WTC11 (cell line): ENCODE measurements around the gene KLHL40. TPM values are rescaled to one million over a fixed set of nuclear protein-coding genes. Genes with fewer than 3 reads are reported as not detected.

Experiments
- ATAC-seq: fragments of 200-7000 bp; cut with Tn5 transposase; 2 replicates; pipeline ENCODE4 v1.10.0; 2021; ENCODE audit warnings: mild to moderate bottlenecking, moderate library complexity
- CTCF ChIA-PET: fragments of 300-600 bp; sonication (Branson Sonifier 250); formaldehyde crosslinking; loops from one replicate; lab custom pipeline; 2021; ENCODE audit warnings: antibody characterized with exemption; lab: Charles Lee
- POLR2A ChIA-PET: fragments of 350-600 bp; sonication (Branson Sonifier 250); formaldehyde crosslinking; loops from one replicate; lab custom pipeline; 2021; ENCODE audit warnings: antibody characterized with exemption; lab: Charles Lee
- DNase-seq: peaks from one replicate; pipeline ENCODE4 v3.0.0; 2021; ENCODE audit warnings: low spot score
- H3K27ac Mint-ChIP-seq: 2 replicates; pipeline ENCODE4 v1.8.0; 2021; ENCODE audit warnings: mixed read lengths
- H3K27me3 Mint-ChIP-seq: 2 replicates; pipeline ENCODE4 v1.8.0; 2021; ENCODE audit warnings: low read depth, mild to moderate bottlenecking, moderate library complexity, mixed read lengths
- H3K36me3 Mint-ChIP-seq: 2 replicates; pipeline ENCODE4 v1.8.0; 2021; ENCODE audit warnings: mixed read lengths
- H3K4me1 Mint-ChIP-seq: 2 replicates; pipeline ENCODE4 v1.8.0; 2022; ENCODE audit warnings: mixed read lengths
- H3K4me3 Mint-ChIP-seq: 2 replicates; pipeline ENCODE4 v1.8.0; 2021; ENCODE audit warnings: mild to moderate bottlenecking, moderate library complexity, mixed read lengths
- H3K9me3 Mint-ChIP-seq: 2 replicates; pipeline ENCODE4 v1.8.0; 2021; ENCODE audit warnings: mixed read lengths
- ATF1 ChIP-seq: sonication (generic); formaldehyde crosslinking; IDR thresholded peaks from 2 replicates; pipeline ENCODE4 v1.8.1; 2023; ENCODE audit warnings: mild to moderate bottlenecking, moderate library complexity, missing genetic modification reagents
- HMGA2 ChIP-seq: fragments of 250-450 bp; sonication (Bioruptor Pico); IDR thresholded peaks from 2 replicates; pipeline ENCODE4 v1.4.0; 2021; ENCODE audit warnings: mild to moderate bottlenecking, moderate library complexity
- JUN ChIP-seq: sonication (generic); formaldehyde crosslinking; IDR thresholded peaks from 2 replicates; pipeline ENCODE4 v1.8.0; 2023; ENCODE audit warnings: mild to moderate bottlenecking, missing genetic modification reagents
- MYBL2 ChIP-seq: sonication (generic); formaldehyde crosslinking; IDR thresholded peaks from 2 replicates; pipeline ENCODE4 v1.8.1; 2023; ENCODE audit warnings: mild to moderate bottlenecking, moderate library complexity, missing genetic modification reagents
- NFYB ChIP-seq: sonication (generic); formaldehyde crosslinking; conservative IDR thresholded peaks from 2 replicates; pipeline ENCODE4 v1.8.0; 2022; ENCODE audit warnings: low read depth, missing genetic modification reagents
- SP1 ChIP-seq: sonication (generic); formaldehyde crosslinking; conservative IDR thresholded peaks from 2 replicates; pipeline ENCODE4 v1.8.1; 2022; ENCODE audit warnings: missing genetic modification reagents
- ZNF219 ChIP-seq: sonication (generic); formaldehyde crosslinking; IDR thresholded peaks from 2 replicates; pipeline ENCODE4 v1.8.0; 2023; ENCODE audit warnings: missing genetic modification reagents, mild to moderate bottlenecking, borderline replicate concordance
- ZNF263 ChIP-seq: sonication (generic); formaldehyde crosslinking; IDR thresholded peaks from 2 replicates; pipeline ENCODE4 v1.8.1; 2022; ENCODE audit warnings: low read depth, mild to moderate bottlenecking, moderate library complexity, missing genetic modification reagents
- ZNF671 ChIP-seq: fragments of 250-450 bp; sonication (Bioruptor Pico); IDR thresholded peaks from 2 replicates; pipeline ENCODE4 v1.8.0; 2021; ENCODE audit warnings: mild to moderate bottlenecking
- total RNA-seq: library from RNA; stranded (reverse); gene quantifications from 3 replicates; pipeline ENCODE4 v1.2.3, GENCODE V29; 2021
- TF ChIP-seq, protein P1 (sequence below): sonication (generic); formaldehyde crosslinking; IDR thresholded peaks from 2 replicates; pipeline ENCODE4 v1.8.0; 2023; ENCODE audit warnings: missing genetic modification reagents
- TF ChIP-seq, protein P2 (sequence below): sonication (generic); formaldehyde crosslinking; IDR thresholded peaks from 2 replicates; pipeline ENCODE4 v1.8.0; 2022; ENCODE audit warnings: mild to moderate bottlenecking, missing genetic modification reagents
- TF ChIP-seq, protein P3 (sequence below): sonication (generic); formaldehyde crosslinking; conservative IDR thresholded peaks from 2 replicates; pipeline ENCODE4 v1.8.1; 2023; ENCODE audit warnings: mild to moderate bottlenecking, low read depth, missing genetic modification reagents, moderate library complexity
- TF ChIP-seq, protein P4 (sequence below): sonication (generic); formaldehyde crosslinking; IDR thresholded peaks from 2 replicates; pipeline ENCODE4 v1.8.1; 2023; ENCODE audit warnings: mild to moderate bottlenecking, moderate library complexity, missing genetic modification reagents
- TF ChIP-seq, protein P5 (sequence below): fragments of 250-450 bp; sonication (Bioruptor Pico); conservative IDR thresholded peaks from 2 replicates; pipeline ENCODE4 v1.9.0; 2021; ENCODE audit warnings: mild to moderate bottlenecking
- TF ChIP-seq, protein P6 (sequence below): fragments of 250-450 bp; sonication (Bioruptor Pico); IDR thresholded peaks from 2 replicates; pipeline ENCODE4 v1.8.0; 2021; ENCODE audit warnings: mild to moderate bottlenecking
- TF ChIP-seq, protein P7 (sequence below): sonication (generic); formaldehyde crosslinking; IDR thresholded peaks from 2 replicates; pipeline ENCODE4 v1.8.0; 2022; ENCODE audit warnings: mild to moderate bottlenecking, missing genetic modification reagents

Gene KLHL40
- total RNA-seq, 1 experiment from 2014 or later: not detected

DNA sequence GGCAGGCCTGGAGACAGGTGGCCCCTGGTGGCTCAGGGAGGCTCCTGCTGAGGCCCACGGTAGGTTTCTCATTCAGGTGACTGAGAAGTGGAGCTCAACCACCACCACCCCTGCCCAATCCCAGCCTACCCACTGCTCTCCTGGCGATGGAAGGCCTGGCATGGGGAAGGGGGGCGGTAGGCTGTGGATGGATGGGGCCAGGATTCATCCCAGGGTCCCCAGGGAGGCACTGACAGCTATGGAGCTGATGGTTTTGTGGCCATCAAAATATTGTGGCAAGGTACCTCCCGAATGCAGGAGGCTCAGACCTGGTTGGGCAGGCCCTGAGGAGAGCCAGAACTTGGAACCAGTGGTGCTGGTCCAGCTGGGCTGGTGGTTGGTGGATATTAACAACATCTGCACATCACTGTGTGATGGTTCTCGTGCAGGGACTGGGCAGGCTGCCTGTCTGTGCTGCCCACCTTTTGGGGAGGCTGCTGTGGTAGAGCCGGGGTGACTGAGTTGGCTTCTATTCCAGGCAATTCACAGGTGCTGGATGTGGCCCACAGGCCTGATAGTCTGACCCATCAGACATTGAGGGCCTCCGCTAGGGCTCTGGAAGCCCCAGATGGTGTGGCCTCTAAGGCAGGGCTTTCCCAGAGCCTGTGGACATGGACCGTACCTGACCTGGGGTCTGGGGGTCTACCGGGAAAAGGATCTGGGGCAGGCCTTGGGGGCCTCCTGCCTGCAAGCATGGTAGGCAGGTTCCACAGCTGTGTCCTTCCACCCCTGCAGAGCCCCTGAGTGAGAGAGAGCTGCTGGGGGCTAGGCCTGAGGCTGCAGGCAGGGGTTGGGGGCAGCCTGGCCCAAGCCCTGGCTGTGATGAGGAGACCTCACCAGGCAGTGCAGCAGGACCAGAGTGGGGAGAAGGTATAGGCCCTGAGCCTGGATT is 28.4 kb upstream of the KLHL40 start:
- no peaks in the 10 kb centered on the region; the same call in 1 of the 2 replicates for H3K36me3 Mint-ChIP-seq
- no peaks in the 10 kb centered on the region for H3K9me3 Mint-ChIP-seq
- CTCF ChIA-PET: interaction anchor here (0.7 to 2.3 kb wide), 2 partner anchors 87 to 89 kb away, joined by 3 to 6 read pairs; no protein-coding TSS in a partner anchor
- TF ChIP-seq, protein P1, sequence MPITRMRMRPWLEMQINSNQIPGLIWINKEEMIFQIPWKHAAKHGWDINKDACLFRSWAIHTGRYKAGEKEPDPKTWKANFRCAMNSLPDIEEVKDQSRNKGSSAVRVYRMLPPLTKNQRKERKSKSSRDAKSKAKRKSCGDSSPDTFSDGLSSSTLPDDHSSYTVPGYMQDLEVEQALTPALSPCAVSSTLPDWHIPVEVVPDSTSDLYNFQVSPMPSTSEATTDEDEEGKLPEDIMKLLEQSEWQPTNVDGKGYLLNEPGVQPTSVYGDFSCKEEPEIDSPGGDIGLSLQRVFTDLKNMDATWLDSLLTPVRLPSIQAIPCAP (CRISPR knock-in tag): no peak
- TF ChIP-seq JUN (CRISPR knock-in tag) (no peak), ATF1 (CRISPR knock-in tag) (no peak), ZNF671 (CRISPR knock-in tag) (no peak), SP1 (no peak), MYBL2 (CRISPR knock-in tag) (no peak), NFYB (CRISPR knock-in tag) (no peak), ZNF219 (CRISPR knock-in tag) (no peak), ZNF263 (CRISPR knock-in tag) (no peak), HMGA2 (CRISPR knock-in tag) (no peak)
- TF ChIP-seq, protein P2, sequence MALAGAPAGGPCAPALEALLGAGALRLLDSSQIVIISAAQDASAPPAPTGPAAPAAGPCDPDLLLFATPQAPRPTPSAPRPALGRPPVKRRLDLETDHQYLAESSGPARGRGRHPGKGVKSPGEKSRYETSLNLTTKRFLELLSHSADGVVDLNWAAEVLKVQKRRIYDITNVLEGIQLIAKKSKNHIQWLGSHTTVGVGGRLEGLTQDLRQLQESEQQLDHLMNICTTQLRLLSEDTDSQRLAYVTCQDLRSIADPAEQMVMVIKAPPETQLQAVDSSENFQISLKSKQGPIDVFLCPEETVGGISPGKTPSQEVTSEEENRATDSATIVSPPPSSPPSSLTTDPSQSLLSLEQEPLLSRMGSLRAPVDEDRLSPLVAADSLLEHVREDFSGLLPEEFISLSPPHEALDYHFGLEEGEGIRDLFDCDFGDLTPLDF (CRISPR knock-in tag): no peak
- TF ChIP-seq, protein P3, sequence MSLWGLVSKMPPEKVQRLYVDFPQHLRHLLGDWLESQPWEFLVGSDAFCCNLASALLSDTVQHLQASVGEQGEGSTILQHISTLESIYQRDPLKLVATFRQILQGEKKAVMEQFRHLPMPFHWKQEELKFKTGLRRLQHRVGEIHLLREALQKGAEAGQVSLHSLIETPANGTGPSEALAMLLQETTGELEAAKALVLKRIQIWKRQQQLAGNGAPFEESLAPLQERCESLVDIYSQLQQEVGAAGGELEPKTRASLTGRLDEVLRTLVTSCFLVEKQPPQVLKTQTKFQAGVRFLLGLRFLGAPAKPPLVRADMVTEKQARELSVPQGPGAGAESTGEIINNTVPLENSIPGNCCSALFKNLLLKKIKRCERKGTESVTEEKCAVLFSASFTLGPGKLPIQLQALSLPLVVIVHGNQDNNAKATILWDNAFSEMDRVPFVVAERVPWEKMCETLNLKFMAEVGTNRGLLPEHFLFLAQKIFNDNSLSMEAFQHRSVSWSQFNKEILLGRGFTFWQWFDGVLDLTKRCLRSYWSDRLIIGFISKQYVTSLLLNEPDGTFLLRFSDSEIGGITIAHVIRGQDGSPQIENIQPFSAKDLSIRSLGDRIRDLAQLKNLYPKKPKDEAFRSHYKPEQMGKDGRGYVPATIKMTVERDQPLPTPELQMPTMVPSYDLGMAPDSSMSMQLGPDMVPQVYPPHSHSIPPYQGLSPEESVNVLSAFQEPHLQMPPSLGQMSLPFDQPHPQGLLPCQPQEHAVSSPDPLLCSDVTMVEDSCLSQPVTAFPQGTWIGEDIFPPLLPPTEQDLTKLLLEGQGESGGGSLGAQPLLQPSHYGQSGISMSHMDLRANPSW (CRISPR knock-in tag): no peak
- TF ChIP-seq, protein P4, sequence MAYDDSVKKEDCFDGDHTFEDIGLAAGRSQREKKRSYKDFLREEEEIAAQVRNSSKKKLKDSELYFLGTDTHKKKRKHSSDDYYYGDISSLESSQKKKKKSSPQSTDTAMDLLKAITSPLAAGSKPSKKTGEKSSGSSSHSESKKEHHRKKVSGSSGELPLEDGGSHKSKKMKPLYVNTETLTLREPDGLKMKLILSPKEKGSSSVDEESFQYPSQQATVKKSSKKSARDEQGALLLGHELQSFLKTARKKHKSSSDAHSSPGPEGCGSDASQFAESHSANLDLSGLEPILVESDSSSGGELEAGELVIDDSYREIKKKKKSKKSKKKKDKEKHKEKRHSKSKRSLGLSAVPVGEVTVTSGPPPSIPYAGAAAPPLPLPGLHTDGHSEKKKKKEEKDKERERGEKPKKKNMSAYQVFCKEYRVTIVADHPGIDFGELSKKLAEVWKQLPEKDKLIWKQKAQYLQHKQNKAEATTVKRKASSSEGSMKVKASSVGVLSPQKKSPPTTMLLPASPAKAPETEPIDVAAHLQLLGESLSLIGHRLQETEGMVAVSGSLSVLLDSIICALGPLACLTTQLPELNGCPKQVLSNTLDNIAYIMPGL (CRISPR knock-in tag): no peak
- TF ChIP-seq, protein P5, sequence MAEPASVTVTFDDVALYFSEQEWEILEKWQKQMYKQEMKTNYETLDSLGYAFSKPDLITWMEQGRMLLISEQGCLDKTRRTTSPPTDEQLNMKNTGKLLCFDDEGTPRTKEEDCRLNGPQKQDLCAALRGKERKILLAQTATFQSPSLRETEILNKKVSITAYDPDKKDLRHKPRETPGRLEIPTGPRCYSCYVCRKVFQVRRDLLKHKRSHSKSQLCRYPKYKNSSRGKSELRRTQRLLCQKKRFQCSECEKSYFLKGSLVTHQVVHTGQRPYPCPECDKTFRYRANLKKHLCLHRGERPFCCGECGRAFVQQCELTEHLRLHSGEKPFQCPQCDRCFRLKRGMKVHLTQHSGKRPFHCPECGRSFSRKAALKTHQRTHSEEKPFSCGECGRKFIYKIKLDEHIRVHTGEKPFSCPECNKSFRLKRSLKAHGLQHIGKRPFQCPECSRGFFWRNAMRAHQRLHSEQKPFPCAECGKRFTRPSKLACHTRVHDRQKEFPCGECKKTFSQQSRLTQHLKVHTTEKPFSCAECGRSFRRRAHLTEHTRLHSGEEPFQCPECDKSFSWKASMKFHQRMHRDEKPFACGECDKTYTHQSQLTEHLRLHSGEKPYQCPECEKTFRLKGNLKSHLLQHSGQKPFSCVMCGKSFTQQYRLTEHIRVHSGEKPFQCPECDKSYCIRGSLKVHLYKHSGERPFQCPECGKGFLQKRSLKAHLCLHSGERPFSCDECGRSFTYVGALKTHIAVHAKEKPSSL (CRISPR knock-in tag): no peak
- TF ChIP-seq, protein P6, sequence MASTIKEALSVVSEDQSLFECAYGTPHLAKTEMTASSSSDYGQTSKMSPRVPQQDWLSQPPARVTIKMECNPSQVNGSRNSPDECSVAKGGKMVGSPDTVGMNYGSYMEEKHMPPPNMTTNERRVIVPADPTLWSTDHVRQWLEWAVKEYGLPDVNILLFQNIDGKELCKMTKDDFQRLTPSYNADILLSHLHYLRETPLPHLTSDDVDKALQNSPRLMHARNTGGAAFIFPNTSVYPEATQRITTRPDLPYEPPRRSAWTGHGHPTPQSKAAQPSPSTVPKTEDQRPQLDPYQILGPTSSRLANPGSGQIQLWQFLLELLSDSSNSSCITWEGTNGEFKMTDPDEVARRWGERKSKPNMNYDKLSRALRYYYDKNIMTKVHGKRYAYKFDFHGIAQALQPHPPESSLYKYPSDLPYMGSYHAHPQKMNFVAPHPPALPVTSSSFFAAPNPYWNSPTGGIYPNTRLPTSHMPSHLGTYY (CRISPR knock-in tag): no peak
- TF ChIP-seq, protein P7, sequence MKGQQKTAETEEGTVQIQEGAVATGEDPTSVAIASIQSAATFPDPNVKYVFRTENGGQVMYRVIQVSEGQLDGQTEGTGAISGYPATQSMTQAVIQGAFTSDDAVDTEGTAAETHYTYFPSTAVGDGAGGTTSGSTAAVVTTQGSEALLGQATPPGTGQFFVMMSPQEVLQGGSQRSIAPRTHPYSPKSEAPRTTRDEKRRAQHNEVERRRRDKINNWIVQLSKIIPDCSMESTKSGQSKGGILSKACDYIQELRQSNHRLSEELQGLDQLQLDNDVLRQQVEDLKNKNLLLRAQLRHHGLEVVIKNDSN: no peak
- DNase-seq: no peak
- no peaks in the 10 kb centered on the region for H3K27me3 Mint-ChIP-seq
- POLR2A ChIA-PET: no interaction called here
- no peak overlapping the region for H3K4me3 Mint-ChIP-seq
- H3K4me1 Mint-ChIP-seq: peaks cover 37% of the 10 kb centered on the region
- no peak for ATAC-seq
- no peak overlapping the region for H3K27ac Mint-ChIP-seq
